GM21390 (cell line): ENCODE measurements around the gene BEST2.
"Not testable (repeated sequence)": the region's sequence is repeated elsewhere in the genome, so short reads cannot be mapped to it uniquely, and the experiment has no call there.

Experiments used
- ATAC-seq: cut with Tn5 transposase; IDR thresholded peaks from one replicate; pipeline ENCODE4 v1.9.1; 2021; ENCODE audit not compliant: unreplicated experiment

The BEST2 gene

GRCh38 chr19:12786952-12787351 is 35.4 kb downstream of the BEST2 start:
- no peak for ATAC-seq

DNA sequence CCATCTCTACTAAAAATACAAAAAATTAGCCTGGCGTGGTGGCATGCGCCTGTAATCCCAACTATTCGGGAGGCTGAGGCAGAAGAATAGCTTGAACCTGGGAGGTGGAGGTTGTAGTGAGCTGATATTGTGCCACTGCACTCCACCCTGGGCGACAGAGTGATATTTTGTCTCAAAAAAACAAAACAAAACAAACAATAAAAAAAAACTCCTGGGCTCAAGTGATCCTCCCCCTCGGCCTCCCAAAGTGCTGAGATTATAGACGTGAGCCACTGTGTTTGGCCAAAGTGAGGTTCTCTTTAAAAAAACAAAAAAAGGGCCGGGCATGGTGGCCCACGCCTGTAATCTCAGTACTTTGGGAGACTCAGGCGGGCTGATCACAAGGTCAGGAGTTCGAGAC is 35.9 kb downstream of the BEST2 start:
- ATAC-seq: no peak

DNA sequence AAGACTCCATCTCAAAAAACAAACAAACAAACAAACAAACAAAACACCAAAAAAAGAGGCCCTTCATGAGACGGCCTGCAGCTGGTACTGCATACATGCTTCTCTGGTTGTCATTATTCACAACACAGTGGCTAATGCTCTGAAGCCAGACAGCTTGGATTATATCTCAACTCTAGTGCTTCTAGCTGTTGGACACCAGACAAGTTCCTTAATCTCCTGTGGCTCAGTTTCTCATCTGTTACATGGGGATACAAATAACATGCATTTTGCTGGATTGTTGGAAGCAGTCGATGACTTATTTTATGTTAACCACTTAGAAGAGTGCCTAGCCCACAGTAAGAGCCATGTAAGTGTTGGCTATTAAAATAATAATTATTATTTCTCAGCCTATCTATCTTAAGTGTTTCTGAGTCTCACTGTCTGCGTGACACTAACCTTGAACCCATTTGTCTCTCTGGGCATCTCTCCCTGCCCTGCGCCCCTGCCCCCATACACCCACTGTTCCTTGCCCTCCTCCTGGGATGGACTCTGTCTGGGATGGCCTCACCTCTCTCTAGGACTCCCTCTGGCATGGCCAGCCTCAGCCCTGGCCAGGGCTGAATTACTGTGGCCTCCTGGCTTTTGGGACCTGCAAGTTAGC is 36.6 kb downstream of the BEST2 start:
- ATAC-seq: no peak

GRCh38 chr19:12788682-12789097 is 37.1 kb downstream of the BEST2 start:
- no peak for ATAC-seq

- ATAC-seq: no peak
Measured at GRCh38 chr19:12789098-12789903, 37.7 kb downstream of the BEST2 start.

DNA sequence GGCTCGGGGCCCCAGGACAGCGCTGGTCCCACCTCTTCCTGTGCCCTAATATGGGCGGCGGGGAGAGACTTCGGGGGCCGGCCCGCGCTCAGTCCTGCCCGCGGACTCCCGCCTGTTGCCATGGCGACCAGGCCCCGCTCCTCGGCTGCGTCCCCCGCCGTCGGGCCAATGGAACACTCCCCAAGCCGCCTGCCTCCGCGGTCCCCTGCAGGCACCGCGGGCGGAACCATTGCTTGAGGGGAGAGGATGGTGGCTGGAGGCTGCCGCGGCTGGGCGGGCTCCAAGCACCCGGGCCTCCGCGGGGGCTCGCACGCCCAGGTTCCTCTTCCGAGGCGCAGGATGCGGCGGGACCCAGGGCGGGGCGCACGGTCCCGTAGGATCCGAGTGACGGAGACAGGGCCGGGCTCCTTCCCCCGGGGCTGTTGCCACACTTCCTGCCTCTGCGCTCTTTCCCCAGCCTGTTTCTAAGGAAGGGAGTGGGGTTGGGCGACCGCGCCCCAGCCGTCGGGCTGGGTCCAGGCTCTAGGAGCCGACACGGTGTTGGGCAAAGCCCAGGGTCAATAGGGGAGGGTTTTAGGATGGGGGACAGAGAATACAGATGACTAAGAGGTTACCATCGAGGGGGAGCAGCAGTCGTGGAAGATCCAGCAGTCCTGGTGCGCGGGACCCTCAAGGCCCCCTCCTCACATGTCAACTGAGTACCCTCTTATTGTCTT is 38.5 kb downstream of the BEST2 start:
- peak; percentile 32 for ATAC-seq

- ATAC-seq: no peak
Measured at GRCh38 chr19:12790628-12791344, 39.2 kb downstream of the BEST2 start.

GRCh38 chr19:12791345-12792050 is 39.9 kb downstream of the BEST2 start, which contains the start of gene JUNB:
Gene JUNB (plus strand): TSS chr19:12791486. CDS start chr19:12791772, 286 bp downstream.
- peak; percentile 34 for ATAC-seq

DNA sequence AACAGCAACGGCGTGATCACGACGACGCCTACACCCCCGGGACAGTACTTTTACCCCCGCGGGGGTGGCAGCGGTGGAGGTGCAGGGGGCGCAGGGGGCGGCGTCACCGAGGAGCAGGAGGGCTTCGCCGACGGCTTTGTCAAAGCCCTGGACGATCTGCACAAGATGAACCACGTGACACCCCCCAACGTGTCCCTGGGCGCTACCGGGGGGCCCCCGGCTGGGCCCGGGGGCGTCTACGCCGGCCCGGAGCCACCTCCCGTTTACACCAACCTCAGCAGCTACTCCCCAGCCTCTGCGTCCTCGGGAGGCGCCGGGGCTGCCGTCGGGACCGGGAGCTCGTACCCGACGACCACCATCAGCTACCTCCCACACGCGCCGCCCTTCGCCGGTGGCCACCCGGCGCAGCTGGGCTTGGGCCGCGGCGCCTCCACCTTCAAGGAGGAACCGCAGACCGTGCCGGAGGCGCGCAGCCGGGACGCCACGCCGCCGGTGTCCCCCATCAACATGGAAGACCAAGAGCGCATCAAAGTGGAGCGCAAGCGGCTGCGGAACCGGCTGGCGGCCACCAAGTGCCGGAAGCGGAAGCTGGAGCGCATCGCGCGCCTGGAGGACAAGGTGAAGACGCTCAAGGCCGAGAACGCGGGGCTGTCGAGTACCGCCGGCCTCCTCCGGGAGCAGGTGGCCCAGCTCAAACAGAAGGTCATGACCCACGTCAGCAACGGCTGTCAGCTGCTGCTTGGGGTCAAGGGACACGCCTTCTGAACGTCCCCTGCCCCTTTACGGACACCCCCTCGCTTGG is 40.7 kb downstream of the BEST2 start:
- ATAC-seq: no peak

DNA sequence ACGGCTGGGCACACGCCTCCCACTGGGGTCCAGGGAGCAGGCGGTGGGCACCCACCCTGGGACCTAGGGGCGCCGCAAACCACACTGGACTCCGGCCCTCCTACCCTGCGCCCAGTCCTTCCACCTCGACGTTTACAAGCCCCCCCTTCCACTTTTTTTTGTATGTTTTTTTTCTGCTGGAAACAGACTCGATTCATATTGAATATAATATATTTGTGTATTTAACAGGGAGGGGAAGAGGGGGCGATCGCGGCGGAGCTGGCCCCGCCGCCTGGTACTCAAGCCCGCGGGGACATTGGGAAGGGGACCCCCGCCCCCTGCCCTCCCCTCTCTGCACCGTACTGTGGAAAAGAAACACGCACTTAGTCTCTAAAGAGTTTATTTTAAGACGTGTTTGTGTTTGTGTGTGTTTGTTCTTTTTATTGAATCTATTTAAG is 41.3 kb downstream of the BEST2 start:
- no peak for ATAC-seq

DNA sequence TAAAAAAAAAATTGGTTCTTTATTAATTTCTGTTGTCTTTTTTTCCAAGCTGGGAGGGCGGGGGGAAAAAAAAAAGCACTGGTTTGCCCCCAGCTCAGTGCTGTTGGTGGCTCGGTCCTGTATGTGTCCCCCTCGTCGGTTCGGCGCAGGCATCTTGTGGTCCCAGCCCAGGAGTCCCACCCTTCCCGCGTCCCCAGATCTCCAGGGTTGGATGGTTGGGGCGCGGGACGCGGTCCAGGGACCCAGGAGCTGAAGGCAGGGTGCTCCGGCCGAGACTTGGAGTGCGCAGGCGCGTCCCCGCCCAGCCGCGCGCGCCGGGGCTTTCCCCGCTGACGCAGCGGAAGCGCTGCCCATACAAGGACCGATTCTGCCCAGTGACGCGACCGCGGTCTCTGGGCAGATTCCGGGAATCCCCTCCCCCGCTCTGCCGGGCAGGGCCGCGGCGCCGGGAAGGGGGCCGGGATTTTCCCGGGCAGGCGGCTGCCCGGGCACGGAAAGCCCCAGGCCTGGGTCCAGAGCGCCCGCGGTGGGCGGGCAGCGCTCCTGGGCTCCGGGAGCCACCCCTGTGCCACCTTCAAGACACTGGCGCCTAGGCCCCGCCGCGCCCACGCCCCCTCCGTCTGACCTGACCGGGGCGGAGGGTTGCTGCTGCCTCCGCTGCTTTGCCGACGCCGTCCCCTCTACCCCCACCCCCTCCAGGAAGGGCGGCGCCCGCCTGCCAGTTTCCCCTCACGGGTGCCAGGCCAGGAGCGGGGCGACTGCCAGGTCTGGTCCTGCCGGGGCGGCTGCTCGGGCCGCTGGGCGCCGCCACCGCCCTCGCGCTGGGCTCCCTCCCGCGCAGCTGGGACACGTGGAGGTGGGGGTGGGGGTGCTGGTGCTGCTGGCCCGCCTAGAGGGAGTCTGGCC is 42.0 kb downstream of the BEST2 start:
- peak; percentile 28 for ATAC-seq

DNA sequence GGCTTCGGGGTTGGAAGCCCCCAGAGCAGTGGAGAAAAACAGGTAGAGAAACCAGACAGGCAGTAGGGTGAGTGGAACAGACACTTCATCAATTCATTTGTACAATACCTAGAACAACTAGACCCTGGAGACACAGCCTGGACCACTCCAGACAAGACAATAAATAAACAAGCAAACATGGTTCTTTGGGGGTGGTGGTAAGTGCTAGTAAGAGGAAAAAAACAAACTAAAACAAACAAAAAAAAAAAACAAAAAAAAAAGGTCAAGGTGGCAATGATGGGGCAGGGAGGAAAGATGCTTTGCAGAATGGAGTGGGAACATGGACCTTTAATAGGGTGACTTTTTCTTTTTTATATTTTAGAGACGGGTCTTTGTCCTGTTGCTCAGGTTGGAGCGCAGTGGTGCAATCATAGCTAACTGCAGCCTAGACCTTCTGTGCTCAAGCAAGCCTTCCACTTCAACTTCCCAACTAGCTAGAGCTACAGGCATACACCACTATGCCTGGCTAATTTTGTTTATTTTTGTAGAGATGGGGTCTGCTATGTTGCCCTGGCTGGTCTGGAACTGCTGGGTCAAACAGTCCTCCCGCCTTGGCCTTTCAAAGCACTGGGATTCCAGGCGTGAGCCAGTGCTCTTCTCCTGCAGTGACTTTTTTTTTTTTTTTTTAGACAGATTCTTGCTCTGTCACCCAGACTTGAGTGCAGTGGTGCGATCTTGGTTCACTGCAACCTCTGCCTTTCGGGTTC is 42.8 kb downstream of the BEST2 start:
- no peak for ATAC-seq

GRCh38 chr19:12794971-12795381 is 43.4 kb downstream of the BEST2 start:
- no peak for ATAC-seq

- ATAC-seq: no peak
Measured at GRCh38 chr19:12796146-12797071, 44.8 kb downstream of the BEST2 start.

DNA sequence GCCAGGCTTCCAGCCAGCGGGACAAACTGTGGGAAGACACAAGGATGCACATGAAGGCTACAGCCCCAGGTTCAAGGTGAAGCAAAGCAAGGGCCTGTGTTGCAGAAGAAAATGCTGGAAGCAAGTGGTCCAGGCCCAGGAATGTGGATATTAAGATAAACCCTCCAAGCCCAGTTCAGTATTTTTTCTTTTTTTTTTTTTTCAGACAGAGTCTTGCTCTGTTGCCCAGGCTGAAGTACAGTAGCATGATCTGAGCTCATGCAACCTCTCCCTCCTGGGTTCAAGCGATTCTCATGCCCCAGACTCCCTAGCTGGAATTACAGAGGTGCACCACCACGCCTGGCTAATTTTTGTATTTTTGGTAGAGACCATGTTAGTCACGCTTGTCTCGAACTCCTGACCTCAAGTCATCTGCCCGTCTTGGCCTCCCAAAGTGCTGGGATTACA is 45.6 kb downstream of the BEST2 start:
- ATAC-seq: no peak

DNA sequence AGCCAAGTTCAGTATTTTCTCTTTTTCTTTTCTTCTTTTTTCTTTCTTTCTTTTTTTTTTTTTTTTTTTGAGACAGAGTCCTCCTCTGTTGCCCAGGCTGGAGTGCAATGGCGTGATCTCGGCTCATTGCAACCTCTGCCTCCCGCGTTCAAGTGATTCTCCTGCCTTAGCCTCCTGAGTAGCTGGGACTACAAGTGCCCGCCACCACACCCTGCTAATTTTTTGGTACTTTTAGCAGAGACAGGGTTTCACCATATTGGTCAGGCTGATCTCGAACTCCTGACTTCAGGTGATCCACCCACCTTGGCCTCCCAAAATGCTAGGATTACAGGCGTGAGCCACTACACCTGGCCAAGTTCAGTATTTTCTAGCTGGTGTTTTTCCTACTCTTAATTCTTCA is 46.0 kb downstream of the BEST2 start:
- not testable (repeated sequence) for ATAC-seq
